Breast epithelium (tissue), 4 donors: ENCODE data around the gene PPP1R12B. TPM values are rescaled to one million over a fixed set of nuclear protein-coding genes. Genes with fewer than 3 reads are reported as not detected.

Source experiments
- DNase-seq, 2 donors: peaks; one replicate each; pipeline ENCODE4 v3.0.0-alpha.2; 2019; ENCODE audit warnings: low spot score in 2 of 2
- H3K27ac ChIP-seq, 2 donors: fragments of 200-600 bp; sonication (generic) in 1 of 2; one replicate each; pipeline ENCODE4 v1.5.1; 2016 to 2019; ENCODE audit warnings: mild to moderate bottlenecking in 1 of 2
- H3K27me3 ChIP-seq, 2 donors: fragments of 200-600 bp; sonication (generic) in 1 of 2; one replicate each; pipeline versions ENCODE4 v1.5.1 to v1.6.0; 2017 to 2019; ENCODE audit warnings: control low read depth in 1 of 2, mild to moderate bottlenecking in 1 of 2
- H3K36me3 ChIP-seq: fragments of 200-600 bp; one replicate; pipeline ENCODE4 v1.5.1; 2019
- H3K4me1 ChIP-seq, 2 donors: fragments of 200-600 bp; sonication (generic); one replicate each; pipeline ENCODE4 v1.5.1; 2016 to 2019; ENCODE audit warnings: control low read depth in 1 of 2
- H3K4me3 ChIP-seq, 3 donors: fragments of 200-600 bp; sonication (generic); 1 replicate in 2 of 3; 2 replicates in 1 of 3; pipeline ENCODE4 v1.5.1; 2016 to 2019; ENCODE audit warnings: mild to moderate bottlenecking in 3 of 3, moderate library complexity in 2 of 3
- H3K9me3 ChIP-seq, 2 donors: fragments of 200-600 bp; sonication (generic) in 1 of 2; one replicate each; pipeline ENCODE4 v1.5.1; 2016 to 2019; ENCODE audit warnings: control low read depth in 1 of 2
- CTCF ChIP-seq, 3 donors: fragments of 450-650 bp; IDR thresholded peaks; one replicate each; pipeline ENCODE4 v1.5.1; 2016 to 2017; ENCODE audit warnings: antibody characterized with exemption in 3 of 3, mild to moderate bottlenecking in 3 of 3, moderate library complexity in 3 of 3
- POLR2A ChIP-seq: fragments of 450-650 bp; IDR thresholded peaks from one replicate; pipeline ENCODE4 v1.6.1; 2016; ENCODE audit warnings: antibody characterized with exemption, mild to moderate bottlenecking, moderate library complexity
- POLR2AphosphoS5 ChIP-seq, 3 donors: sonication (generic); formaldehyde crosslinking; IDR thresholded peaks; one replicate each; pipeline ENCODE4 v1.6.1; 2017; ENCODE audit warnings: antibody characterized with exemption in 3 of 3
- intact Hi-C: fragments of 100-400 bp; cut with DNase I; formaldehyde crosslinking; loops from one replicate; pipeline ENCODE4 v1.15.1; 2023; ENCODE audit warnings: low total_unique reads
- total RNA-seq, 3 donors: library from RNA; depleted of rRNA; stranded (reverse); fragments of >200 nt; gene quantifications; one replicate each; pipeline ENCODE4 v1.1.0, GENCODE V29; 2016

Gene PPP1R12B
- total RNA-seq, 3 donors from 2014 or later: 76.4 to 123 (median 90.7) TPM

GRCh38 chr1:202590126-202590525, 241.6 kb downstream of the PPP1R12B start:
- no peaks in the 10 kb centered on the region for H3K9me3 ChIP-seq
- H3K36me3 ChIP-seq: no peaks in the 10 kb centered on the region
- H3K27me3 ChIP-seq: no peaks in the 10 kb centered on the region
- peaks cover 11% of the 10 kb centered on the region in 2 donors for H3K4me1 ChIP-seq
- H3K27ac ChIP-seq: peak overlapping the region; percentile 95
- no peak overlapping the region for H3K4me3 ChIP-seq
- intact Hi-C loops: no loop called here
- DNase-seq: no peak
- TF ChIP-seq CTCF (IDR thresholded peaks at IDR 0.05) (no peak), POLR2AphosphoS5 (IDR thresholded peaks at IDR 0.05) (no peak), POLR2A (no peak)

- no peaks in the 10 kb centered on the region for H3K36me3 ChIP-seq
- peaks cover 8 to 11% of the 10 kb centered on the region in 2 donors for H3K4me1 ChIP-seq
- no peak for DNase-seq
- no peaks in the 10 kb centered on the region for H3K9me3 ChIP-seq
- H3K4me3 ChIP-seq: no peak overlapping the region
- TF ChIP-seq CTCF (IDR thresholded peaks at IDR 0.05) (no peak), POLR2AphosphoS5 (IDR thresholded peaks at IDR 0.05) (no peak), POLR2A (no peak)
- H3K27me3 ChIP-seq: no peaks in the 10 kb centered on the region
- H3K27ac ChIP-seq: peak overlapping the region; percentile 95
- intact Hi-C loops: no loop called here
Measured at GRCh38 chr1:202590975-202591411, 242.5 kb downstream of the PPP1R12B start.

- Histone ChIP-seq H3K9me3 (no peaks in the 10 kb centered on the region), H3K36me3 (no peaks in the 10 kb centered on the region), H3K27me3 (no peaks in the 10 kb centered on the region), H3K27ac (peak overlapping the region; percentile 95), H3K4me3 (no peak overlapping the region), H3K4me1 (peaks cover 7 to 11% of the 10 kb centered on the region in 2 donors)
- TF ChIP-seq POLR2A: no peak
- no peak for TF ChIP-seq CTCF (IDR thresholded peaks at IDR 0.05)
- TF ChIP-seq POLR2AphosphoS5 (IDR thresholded peaks at IDR 0.05): no peak
- DNase-seq: no peak
- intact Hi-C loops: no loop called here
Measured at GRCh38 chr1:202591515-202591914, 243.0 kb downstream of the PPP1R12B start.

- Histone ChIP-seq H3K4me3 (no peak overlapping the region), H3K4me1 (peaks cover 7 to 11% of the 10 kb centered on the region in 2 donors), H3K27me3 (no peaks in the 10 kb centered on the region), H3K9me3 (no peaks in the 10 kb centered on the region), H3K27ac (peak overlapping the region; percentile 95), H3K36me3 (no peaks in the 10 kb centered on the region)
- no peak for DNase-seq
- intact Hi-C loops: no loop called here
- TF ChIP-seq CTCF (IDR thresholded peaks at IDR 0.05) (no peak), POLR2A (no peak), POLR2AphosphoS5 (IDR thresholded peaks at IDR 0.05) (no peak)
Measured at GRCh38 chr1:202592146-202592545, 243.6 kb downstream of the PPP1R12B start.

GRCh38 chr1:202593845-202594244, 245.3 kb downstream of the PPP1R12B start:
- DNase-seq: peak in 1 of 2 donors; percentile 91

More at GRCh38 chr1:202593845-202594244, 245.3 kb downstream of the PPP1R12B start:
- H3K27me3 ChIP-seq: no peaks in the 10 kb centered on the region
- no peaks in the 10 kb centered on the region for H3K9me3 ChIP-seq
- H3K4me1 ChIP-seq: peaks cover 7 to 11% of the 10 kb centered on the region in 2 donors
- TF ChIP-seq CTCF (IDR thresholded peaks at IDR 0.05): peak in 2 of 3 donors; percentile 8 to 37
- TF ChIP-seq POLR2A: no peak
- peak in 1 of 3 donors; percentile 66 for TF ChIP-seq POLR2AphosphoS5 (IDR thresholded peaks at IDR 0.05)
- no peaks in the 10 kb centered on the region for H3K36me3 ChIP-seq
- no peak overlapping the region for H3K4me3 ChIP-seq
- H3K27ac ChIP-seq: peak overlapping the region; percentile 89 to 95
- intact Hi-C loops: no loop called here
